GM20000 (cell line): Measurements from ENCODE around the gene TMED5.
"Not testable (repeated sequence)": the region's sequence is repeated elsewhere in the genome, so short reads cannot be mapped to it uniquely, and the experiment has no call there.

Experiments used
- DNase-seq: peaks from one replicate; pipeline ENCODE4 v3.0.0; 2012; ENCODE audit warnings: low spot score
- TF ChIP-seq, protein P1 (sequence below): IDR thresholded peaks from 2 replicates; pipeline ENCODE4 v1.5.1; 2012; ENCODE audit warnings: mild to moderate bottlenecking, control low read depth; ENCODE audit errors: extremely low read depth, missing control alignments

The TMED5 gene

DNA sequence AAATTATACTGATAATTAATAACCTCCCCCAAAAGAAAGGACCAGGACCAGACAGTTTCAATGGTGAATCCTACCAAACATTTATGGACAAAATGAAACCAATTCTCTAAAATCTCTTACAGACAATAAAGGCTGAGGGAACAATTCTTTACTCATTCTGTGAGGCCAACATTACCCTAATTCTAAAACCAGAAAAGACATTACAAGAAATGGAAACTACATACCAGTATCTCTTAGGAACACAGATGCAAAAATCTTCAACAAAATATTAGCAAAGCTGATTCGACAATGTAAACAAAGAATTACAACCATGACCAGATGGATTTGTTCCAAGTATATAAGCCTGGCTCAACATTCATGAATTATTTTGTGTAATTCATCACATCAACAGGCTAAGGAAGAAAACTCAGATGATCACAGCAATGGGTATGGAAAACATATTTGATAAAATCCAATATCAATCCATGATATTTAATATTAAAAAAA is 8.6 kb downstream of the TMED5 start:
- TF ChIP-seq, protein P1, sequence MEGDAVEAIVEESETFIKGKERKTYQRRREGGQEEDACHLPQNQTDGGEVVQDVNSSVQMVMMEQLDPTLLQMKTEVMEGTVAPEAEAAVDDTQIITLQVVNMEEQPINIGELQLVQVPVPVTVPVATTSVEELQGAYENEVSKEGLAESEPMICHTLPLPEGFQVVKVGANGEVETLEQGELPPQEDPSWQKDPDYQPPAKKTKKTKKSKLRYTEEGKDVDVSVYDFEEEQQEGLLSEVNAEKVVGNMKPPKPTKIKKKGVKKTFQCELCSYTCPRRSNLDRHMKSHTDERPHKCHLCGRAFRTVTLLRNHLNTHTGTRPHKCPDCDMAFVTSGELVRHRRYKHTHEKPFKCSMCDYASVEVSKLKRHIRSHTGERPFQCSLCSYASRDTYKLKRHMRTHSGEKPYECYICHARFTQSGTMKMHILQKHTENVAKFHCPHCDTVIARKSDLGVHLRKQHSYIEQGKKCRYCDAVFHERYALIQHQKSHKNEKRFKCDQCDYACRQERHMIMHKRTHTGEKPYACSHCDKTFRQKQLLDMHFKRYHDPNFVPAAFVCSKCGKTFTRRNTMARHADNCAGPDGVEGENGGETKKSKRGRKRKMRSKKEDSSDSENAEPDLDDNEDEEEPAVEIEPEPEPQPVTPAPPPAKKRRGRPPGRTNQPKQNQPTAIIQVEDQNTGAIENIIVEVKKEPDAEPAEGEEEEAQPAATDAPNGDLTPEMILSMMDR, result no peak
- no peak for DNase-seq

DNA sequence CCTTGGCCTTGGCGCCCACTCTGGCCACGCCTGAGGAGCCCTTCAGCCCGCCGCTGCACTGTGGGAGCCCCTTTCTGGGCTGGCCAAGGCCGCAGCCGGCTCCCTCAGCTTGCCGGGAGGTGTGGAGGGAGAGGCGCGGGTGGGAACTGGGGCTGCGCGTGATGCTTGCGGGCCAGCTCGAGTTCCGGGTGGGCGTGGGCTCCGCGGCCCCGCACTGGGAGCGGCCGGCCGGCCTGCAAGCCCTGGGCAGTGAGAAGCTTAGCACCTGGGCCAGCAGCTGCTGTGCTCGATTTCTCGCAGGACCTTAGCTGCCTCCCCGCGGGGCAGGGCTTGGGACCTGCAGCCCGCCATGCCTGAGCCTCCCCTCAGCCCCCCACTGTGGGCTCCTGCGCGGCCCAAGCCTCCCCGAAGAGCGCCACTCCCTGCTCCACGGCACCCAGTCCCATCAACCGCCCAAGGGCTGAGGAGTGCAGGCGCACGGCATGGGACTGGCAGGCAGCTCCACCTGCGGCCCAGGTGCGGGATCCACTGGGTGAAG is 10.0 kb downstream of the TMED5 start:
- DNase-seq, result not testable (repeated sequence)

DNA sequence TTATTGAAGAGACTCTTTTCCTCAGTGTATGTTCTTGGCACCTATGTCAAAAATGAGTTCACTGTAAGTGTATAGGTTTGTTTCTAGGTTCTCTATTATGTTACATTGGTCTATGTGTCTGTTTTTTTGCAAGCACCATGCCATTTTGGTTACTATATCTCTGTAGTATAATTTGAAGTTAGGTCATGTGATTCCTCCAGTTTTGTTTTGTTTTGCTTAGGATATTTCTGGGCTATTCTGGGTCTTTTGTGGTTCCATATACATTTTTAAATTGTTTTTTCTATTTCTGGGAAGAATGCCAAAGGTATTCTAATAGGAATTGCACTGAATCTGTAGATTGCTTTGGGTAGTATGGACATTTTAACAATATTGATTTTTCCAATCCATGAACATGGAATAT is 13.2 kb downstream of the TMED5 start:
- TF ChIP-seq, protein P1, result no peak
- DNase-seq, result no peak

DNA sequence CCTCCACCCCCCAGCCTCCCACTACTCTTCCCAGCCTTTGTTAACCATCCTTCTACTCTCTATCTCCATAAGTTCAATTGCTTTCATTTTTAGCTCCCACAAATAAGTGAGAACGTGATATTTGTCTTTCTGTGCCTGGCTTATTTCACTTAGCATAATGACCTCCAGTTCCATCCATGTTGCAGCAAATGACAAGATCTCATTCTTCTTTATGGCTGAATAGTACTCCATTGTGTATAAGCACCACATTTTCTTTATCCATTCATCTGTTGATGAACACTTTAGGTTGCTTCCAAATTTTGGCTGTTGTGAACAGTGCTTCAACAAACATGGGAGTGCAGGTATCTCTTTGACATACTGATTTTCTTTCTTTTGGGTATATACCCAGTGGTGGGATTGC is 14.3 kb downstream of the TMED5 start:
- not testable (repeated sequence) for DNase-seq

DNA sequence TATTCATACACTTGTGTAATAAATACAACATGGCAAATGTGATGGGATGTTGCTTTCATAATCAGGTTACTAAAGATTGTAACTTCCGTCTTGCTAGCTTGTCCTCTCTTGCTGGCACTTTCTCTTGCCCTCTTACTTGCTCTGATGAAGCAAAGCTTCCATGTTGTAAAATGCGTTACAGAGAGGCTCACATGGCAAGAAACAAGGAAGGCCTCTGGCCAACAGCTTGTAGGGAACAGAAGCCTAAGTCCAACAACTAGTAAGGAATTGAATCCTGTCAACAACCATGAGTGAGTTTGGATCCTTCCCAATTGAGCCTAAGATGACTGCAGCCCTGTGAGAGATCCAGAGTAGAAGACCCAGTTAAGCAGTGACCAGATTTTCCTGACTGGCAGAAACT is 15.4 kb downstream of the TMED5 start:
- TF ChIP-seq, protein P1, result no peak
- no peak for DNase-seq

DNA sequence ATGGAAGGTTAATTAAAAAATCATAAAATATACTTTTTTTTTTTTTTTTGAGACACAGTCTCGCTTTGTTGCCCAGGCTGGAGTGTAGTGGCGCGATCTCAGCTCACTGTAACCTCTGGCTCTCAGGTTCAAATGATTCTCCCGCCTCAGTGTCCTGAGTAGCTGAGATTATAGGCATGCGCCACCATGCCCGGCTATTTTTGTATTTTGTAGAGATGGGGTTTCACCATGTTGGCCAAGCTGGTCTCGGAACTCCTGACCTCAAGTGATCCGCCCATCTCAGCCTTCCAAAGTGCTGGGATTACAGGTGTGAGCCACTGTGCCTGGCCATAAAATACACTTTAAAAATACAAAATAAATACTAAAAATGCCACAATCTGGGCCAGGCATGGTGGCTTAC is 16.9 kb downstream of the TMED5 start:
- not testable (repeated sequence) for DNase-seq

DNA sequence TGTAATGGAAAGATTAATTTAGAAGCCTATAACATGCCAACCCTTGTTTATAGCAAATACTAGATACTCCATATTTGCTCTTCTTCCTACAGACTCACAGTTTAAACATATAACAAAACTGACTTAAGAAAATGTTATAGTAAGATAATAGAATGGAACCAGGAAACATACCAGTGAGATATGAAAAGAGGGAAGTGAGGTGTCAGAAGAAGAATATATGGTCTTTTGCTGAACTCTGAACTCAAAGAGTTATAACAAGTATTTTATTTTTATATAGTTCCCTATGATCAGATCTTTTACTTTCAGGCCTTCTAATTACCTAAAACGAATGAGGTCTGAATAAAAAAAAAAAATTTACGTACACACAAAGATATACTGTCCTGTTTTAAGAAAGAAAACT is 20.9 kb downstream of the TMED5 start:
- no peak for DNase-seq
- TF ChIP-seq, protein P1, result no peak

DNA sequence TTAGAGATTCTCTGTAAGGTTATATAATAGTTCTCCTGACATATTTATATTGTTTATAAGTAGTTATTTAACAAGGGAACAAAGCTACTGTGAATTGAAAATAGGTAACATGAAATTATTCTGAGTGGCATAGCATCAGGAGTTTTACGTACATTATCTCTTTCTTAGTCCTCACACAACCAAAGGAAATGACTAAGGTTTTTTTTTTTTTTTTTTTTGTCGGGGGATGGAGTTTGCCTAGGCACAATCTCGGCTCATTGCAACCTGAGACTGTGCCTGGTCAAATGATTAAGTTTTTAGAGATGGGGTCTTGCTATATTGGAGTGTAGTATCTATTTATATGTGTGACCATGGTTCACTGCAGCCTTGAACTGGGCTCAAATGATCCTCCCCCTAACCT is 24.9 kb downstream of the TMED5 start:
- no peak for DNase-seq

DNA sequence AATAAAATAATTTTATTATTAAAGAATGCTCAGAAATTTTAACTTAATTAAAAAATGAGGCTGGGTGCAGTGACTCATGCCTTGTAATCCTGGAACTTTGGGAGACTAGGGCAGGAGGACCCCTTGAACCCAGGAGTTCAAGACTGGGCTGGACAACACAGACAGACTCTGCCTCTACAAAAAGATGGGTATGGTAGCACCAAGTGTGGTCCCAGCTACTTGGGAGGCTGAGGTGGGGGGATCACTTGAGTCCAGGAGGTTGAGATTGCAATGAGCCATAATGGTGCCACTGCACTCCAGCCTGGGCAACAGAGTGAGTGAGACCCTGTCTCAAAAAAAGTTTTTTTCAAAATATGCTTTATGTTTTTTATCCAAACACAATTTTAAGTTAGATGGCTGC is 25.3 kb downstream of the TMED5 start:
- no peak for DNase-seq
- TF ChIP-seq, protein P1, result no peak

More for the DNA sequence above, 24.9 kb downstream of the TMED5 start:
- TF ChIP-seq, protein P1, result no peak
